Brain microvascular endothelial cell (primary cell): ENCODE data around the gene LRRTM4.

Source experiments
- DNase-seq: peaks from one replicate; pipeline ENCODE4 v3.0.0-alpha.2; 2020
- H3K27ac ChIP-seq: fragments of 250-450 bp; sonication (Bioruptor Pico); 2 replicates; pipeline ENCODE4 v1.5.1; 2020; ENCODE audit warnings: mild to moderate bottlenecking, moderate library complexity
- H3K27me3 ChIP-seq: fragments of 250-450 bp; sonication (Bioruptor Pico); replicated peaks from 2 replicates; pipeline ENCODE4 v1.5.1; 2020; ENCODE audit warnings: mild to moderate bottlenecking
- H3K36me3 ChIP-seq: fragments of 250-450 bp; sonication (Bioruptor Pico); replicated peaks from 2 replicates; pipeline ENCODE4 v1.5.1; 2020; ENCODE audit warnings: mild to moderate bottlenecking
- H3K4me3 ChIP-seq: 2 replicates; pipeline ENCODE4 v1.5.1; 2011; ENCODE audit warnings: low read depth, mild to moderate bottlenecking, control low read depth, low read length, moderate library complexity
- in situ Hi-C: cut with HindIII; loops from 2 replicates; pipeline ENCODE4 v1.10.0; 2017; ENCODE audit warnings: low sequenced_read_pairs, low pct_ligation_motif_present
- TF ChIP-seq, protein P1 (sequence below): IDR thresholded peaks from 2 replicates; pipeline ENCODE4 v1.5.1; 2011; ENCODE audit warnings: low read depth, mild to moderate bottlenecking, moderate library complexity, low read length, control low read depth, inconsistent platforms; ENCODE audit errors: missing control alignments

The LRRTM4 gene

DNA sequence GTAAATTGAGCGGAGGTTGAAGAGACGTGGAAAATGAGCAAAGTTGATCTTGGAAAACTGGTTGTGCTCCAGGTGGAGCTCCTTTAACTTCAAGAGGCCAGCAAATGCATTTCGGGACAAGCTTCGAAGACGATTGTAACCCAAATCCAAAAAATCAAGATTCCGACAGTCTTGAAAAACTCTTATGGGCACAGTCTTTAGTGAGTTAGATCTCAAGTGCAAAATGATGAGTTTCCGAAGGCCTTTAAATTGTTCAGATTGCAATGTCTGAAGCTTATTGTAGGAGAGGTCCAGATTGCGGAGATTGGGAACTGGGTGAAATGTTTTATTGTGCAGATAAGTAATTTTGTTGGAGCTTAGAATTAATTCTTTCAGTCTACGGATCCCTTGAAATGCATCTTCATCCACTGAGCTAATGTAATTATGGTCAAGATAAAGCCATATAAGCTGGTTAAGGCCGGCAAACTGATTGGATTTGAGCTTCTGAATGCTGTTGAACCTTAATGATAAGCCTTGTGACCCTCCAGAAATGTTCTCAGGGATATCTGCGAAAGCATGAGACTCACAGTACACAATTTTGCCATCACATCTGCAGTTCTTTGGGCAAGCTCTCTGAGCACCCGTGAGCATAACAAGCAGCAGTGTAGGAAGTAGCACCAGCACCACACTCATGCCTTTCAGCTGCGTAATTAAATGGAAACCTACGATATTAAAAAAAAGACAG lies 2.9 kb downstream of the LRRTM4 start:
- no peaks in the 10 kb centered on the region for H3K36me3 ChIP-seq
- in situ Hi-C loops, result no loop called here
- no peak for DNase-seq
- no peaks in the 10 kb centered on the region for H3K27me3 ChIP-seq
- no peak overlapping the region for H3K27ac ChIP-seq
- H3K4me3 ChIP-seq, result no peak overlapping the region
- TF ChIP-seq, protein P1, sequence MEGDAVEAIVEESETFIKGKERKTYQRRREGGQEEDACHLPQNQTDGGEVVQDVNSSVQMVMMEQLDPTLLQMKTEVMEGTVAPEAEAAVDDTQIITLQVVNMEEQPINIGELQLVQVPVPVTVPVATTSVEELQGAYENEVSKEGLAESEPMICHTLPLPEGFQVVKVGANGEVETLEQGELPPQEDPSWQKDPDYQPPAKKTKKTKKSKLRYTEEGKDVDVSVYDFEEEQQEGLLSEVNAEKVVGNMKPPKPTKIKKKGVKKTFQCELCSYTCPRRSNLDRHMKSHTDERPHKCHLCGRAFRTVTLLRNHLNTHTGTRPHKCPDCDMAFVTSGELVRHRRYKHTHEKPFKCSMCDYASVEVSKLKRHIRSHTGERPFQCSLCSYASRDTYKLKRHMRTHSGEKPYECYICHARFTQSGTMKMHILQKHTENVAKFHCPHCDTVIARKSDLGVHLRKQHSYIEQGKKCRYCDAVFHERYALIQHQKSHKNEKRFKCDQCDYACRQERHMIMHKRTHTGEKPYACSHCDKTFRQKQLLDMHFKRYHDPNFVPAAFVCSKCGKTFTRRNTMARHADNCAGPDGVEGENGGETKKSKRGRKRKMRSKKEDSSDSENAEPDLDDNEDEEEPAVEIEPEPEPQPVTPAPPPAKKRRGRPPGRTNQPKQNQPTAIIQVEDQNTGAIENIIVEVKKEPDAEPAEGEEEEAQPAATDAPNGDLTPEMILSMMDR, result no peak

DNA sequence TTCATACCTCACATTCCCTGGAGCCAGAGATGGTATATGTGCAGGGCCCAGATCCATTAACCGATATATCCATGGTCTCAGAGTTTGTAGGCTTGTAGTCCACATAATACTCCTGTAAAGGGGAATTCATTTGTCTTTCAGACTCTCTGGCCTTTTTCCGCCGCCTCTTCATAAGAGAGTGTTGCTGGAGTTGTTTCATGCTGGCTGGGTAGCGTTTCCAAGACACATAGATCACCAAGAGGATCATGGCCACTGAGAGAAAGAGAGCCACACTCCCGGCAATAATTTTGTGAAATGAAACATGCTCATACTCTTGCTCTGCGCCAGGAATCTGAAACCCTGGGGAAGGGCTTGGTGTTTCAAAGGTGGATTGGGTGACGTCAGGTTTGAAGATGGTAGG lies 3.9 kb downstream of the LRRTM4 start:
- H3K27ac ChIP-seq, result no peak overlapping the region
- in situ Hi-C loops, result no loop called here
- no peaks in the 10 kb centered on the region for H3K27me3 ChIP-seq
- no peak overlapping the region for H3K4me3 ChIP-seq
- TF ChIP-seq, protein P1, result no peak
- no peaks in the 10 kb centered on the region for H3K36me3 ChIP-seq
- no peak for DNase-seq

DNA sequence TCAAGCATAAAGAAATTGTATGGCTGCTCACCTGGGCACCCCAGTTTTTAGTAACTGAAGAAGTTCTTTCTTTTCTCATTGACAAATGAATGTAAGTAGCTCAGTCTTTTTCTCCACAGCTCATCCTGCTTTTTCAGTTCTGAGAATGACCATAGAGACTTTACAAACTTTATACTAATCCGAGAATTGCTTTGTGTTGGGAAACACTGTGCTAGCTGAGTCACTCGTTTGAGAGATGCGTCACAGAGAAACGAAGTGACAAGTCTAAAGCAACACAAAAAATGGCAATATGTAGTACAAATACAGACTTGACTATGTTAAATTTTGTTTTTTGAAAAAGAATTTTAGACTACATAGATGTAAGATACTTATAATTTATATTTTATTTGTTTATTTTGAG lies 9.0 kb downstream of the LRRTM4 start:
- TF ChIP-seq, protein P1, result no peak
- Histone ChIP-seq H3K36me3 (no peaks in the 10 kb centered on the region), H3K4me3 (no peak overlapping the region), H3K27ac (no peak overlapping the region), H3K27me3 (no peaks in the 10 kb centered on the region)
- in situ Hi-C loops, result no loop called here
- no peak for DNase-seq

DNA sequence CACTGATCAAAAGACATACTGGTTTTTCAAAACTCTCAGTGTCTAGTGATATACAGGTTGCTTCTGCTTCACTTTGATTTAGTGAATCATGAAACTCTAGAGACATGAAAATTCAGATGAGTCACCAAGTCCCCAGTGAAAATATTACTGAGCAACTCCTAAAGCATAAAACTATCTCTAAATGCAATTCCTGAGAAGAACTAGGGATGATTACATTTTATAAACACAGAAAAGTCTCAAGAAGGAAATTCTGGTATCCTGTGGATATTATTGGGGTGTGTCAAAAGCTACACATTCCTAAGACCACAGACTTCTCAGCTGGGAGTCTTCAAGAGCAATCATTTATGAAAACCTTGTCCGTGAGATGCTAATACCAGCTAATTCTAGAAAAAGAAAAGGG lies 9.7 kb downstream of the LRRTM4 start:
- no peak for DNase-seq
- in situ Hi-C loops, result no loop called here
- Histone ChIP-seq H3K27me3 (no peaks in the 10 kb centered on the region), H3K36me3 (no peaks in the 10 kb centered on the region), H3K4me3 (no peak overlapping the region), H3K27ac (no peak overlapping the region)
- TF ChIP-seq, protein P1, result no peak

DNA sequence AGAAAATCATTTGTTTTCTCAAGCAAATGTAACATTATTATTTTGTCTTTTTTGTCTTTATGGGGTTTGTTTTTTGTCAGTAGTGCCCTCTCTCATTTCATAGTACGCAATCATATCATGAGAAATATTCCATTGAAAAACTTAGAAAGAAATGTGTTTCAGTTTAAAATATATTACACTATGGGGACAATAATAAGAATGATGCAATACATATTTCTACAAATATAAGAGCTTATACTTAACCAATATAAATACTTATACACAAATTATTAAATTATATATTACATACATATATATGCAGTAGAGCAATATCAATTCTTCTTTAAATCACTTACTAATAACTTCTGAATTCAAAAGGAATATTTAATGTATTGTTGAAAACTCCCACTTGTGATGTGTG lies 13.7 kb downstream of the LRRTM4 start:
- DNase-seq, result no peak
- Histone ChIP-seq H3K27ac (no peak overlapping the region), H3K27me3 (no peaks in the 10 kb centered on the region), H3K36me3 (no peaks in the 10 kb centered on the region), H3K4me3 (no peak overlapping the region)
- TF ChIP-seq, protein P1, result no peak
- in situ Hi-C loops, result no loop called here

DNA sequence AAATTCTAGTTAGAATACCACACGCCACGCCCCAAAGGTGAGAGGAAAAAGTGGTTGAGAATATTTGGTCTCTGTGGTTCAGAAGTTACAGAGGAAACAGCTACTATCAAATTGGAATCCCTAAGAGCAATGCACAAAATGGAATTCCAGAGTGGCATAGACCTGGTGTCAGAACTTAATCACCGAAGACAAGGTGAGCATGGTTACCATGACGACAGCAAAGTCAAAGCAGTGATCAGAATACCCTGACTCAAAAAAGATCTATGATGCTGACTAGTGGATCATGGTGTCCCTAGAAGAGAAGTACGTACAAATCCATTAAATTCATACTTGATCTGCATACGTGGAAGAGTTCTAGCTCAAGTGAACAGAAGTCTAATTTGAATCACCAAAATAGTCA lies 14.5 kb downstream of the LRRTM4 start:
- H3K27ac ChIP-seq, result no peak overlapping the region
- no peak overlapping the region for H3K4me3 ChIP-seq
- H3K36me3 ChIP-seq, result no peaks in the 10 kb centered on the region
- in situ Hi-C loops, result no loop called here
- TF ChIP-seq, protein P1, result no peak
- no peak for DNase-seq
- H3K27me3 ChIP-seq, result no peaks in the 10 kb centered on the region
